ENCODE measurements around the gene SPACA9.

GRCh38 chr9:132877824-132878694, 639 bp upstream of the SPACA9 start, which contains the start of gene AK8:
- no peak for TF ChIP-seq ELK1 (IDR thresholded peaks at IDR 0.05; ENCODE audit: borderline replicate concordance, low read depth, low read length)
- no peak for TF ChIP-seq RAD21 (IDR thresholded peaks at IDR 0.05; ENCODE audit: low read length)
- TF ChIP-seq, protein P1, sequence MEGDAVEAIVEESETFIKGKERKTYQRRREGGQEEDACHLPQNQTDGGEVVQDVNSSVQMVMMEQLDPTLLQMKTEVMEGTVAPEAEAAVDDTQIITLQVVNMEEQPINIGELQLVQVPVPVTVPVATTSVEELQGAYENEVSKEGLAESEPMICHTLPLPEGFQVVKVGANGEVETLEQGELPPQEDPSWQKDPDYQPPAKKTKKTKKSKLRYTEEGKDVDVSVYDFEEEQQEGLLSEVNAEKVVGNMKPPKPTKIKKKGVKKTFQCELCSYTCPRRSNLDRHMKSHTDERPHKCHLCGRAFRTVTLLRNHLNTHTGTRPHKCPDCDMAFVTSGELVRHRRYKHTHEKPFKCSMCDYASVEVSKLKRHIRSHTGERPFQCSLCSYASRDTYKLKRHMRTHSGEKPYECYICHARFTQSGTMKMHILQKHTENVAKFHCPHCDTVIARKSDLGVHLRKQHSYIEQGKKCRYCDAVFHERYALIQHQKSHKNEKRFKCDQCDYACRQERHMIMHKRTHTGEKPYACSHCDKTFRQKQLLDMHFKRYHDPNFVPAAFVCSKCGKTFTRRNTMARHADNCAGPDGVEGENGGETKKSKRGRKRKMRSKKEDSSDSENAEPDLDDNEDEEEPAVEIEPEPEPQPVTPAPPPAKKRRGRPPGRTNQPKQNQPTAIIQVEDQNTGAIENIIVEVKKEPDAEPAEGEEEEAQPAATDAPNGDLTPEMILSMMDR (conservative IDR thresholded peaks at IDR 0.05; ENCODE audit: low read depth, low read length): no peak
- TF ChIP-seq, protein P2, sequence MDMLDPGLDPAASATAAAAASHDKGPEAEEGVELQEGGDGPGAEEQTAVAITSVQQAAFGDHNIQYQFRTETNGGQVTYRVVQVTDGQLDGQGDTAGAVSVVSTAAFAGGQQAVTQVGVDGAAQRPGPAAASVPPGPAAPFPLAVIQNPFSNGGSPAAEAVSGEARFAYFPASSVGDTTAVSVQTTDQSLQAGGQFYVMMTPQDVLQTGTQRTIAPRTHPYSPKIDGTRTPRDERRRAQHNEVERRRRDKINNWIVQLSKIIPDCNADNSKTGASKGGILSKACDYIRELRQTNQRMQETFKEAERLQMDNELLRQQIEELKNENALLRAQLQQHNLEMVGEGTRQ (IDR thresholded peaks at IDR 0.05; ENCODE audit: low read depth, low read length): 0 out of 2 replicates have a peak, but pooled peaks have one; percentile 17
- TF ChIP-seq RFX5 (IDR thresholded peaks at IDR 0.05; ENCODE audit: low read depth, low read length): no peak
- no peak for TF ChIP-seq CEBPB (IDR thresholded peaks at IDR 0.05; ENCODE audit: low read depth, low read length)
- peak; percentile 83 for TF ChIP-seq MXI1 (IDR thresholded peaks at IDR 0.05; ENCODE audit: borderline replicate concordance, low read depth, low read length)
- peak; percentile 100 for TF ChIP-seq MAZ (IDR thresholded peaks at IDR 0.05; ENCODE audit: borderline replicate concordance, low read depth, low read length)
- peak; percentile 69 for TF ChIP-seq POLR2A (IDR thresholded peaks at IDR 0.05; ENCODE audit: low read depth, low read length)
